Psoas muscle (tissue), 8 donors: ENCODE results near the gene GGACT. TPM values are rescaled to one million over a fixed set of nuclear protein-coding genes. Genes with fewer than 3 reads are reported as not detected.
"Not testable (repeated sequence)": the region's sequence is repeated elsewhere in the genome, so short reads cannot be mapped to it uniquely, and the experiment has no call there.

Experiments
- ATAC-seq, 4 donors: fragments of 200-7000 bp; cut with Tn5 transposase; one replicate each; pipeline ENCODE4 v1.9.1; 2020; ENCODE audit warnings: moderate library complexity in 3 of 4, mild to moderate bottlenecking in 2 of 4
- DNase-seq, 2 donors: peaks; one replicate each; pipeline ENCODE4 v3.0.0-alpha.2; 2020
- H3K27ac ChIP-seq: fragments of 200-600 bp; one replicate; pipeline ENCODE4 v1.8.0; 2022
- H3K27me3 ChIP-seq, 3 donors: fragments of 200-600 bp in 1 of 3; one replicate each; pipeline versions ENCODE4 v1.6.1 to v1.8.0; 2013 to 2022; ENCODE audit warnings: low read length in 2 of 3, mild to moderate bottlenecking in 2 of 3, moderate library complexity in 1 of 3; ENCODE audit not compliant: insufficient read depth in 3 of 3
- H3K36me3 ChIP-seq, 2 donors: fragments of 200-600 bp in 1 of 2; one replicate each; pipeline versions ENCODE4 v1.6.1 to v1.8.0; 2013 to 2022; ENCODE audit warnings: low read depth in 1 of 2, mild to moderate bottlenecking in 1 of 2, moderate library complexity in 1 of 2; ENCODE audit not compliant: insufficient read depth in 1 of 2
- H3K4me1 ChIP-seq: fragments of 200-600 bp; one replicate; pipeline ENCODE4 v1.8.0; 2022
- H3K4me3 ChIP-seq: fragments of 200-600 bp; one replicate; pipeline ENCODE4 v1.8.0; 2022; ENCODE audit warnings: mild to moderate bottlenecking
- H3K9me3 ChIP-seq: fragments of 200-600 bp; one replicate; pipeline ENCODE4 v1.8.0; 2022
- CTCF ChIP-seq: fragments of 200-600 bp; IDR thresholded peaks from one replicate; pipeline ENCODE4 v1.8.0; 2022; ENCODE audit warnings: antibody characterized with exemption
- WGBS, 3 donors: extraction: QIAGEN DNeasy Blood & Tissue Kit; methylation state at CpG; one replicate each; pipeline versions ENCODE4 v1.1.6 to v1.1.7; 2013; 5-methylcytosine and 5-hydroxymethylcytosine counted together
- intact Hi-C, 2 donors: fragments of 100-400 bp; cut with DNase I; formaldehyde crosslinking; loops; one replicate each; pipeline versions ENCODE4 v1.11.0 to v1.14.2; 2022
- polyA plus RNA-seq, 3 donors: library from polyadenylated mRNA; stranded (reverse); fragments of 200-250 nt; gene quantifications; one replicate each; pipeline ENCODE4 v1.2.3, GENCODE V29; 2013
- total RNA-seq, 4 donors: library from RNA; stranded (reverse); fragmentation: NEBNext Ultra II Directional in 2 of 4; extraction: Animal tissue kit (Norgen Biotek cat#: 25700) in 2 of 4; gene quantifications; one replicate each; pipeline versions ENCODE4 v1.2.1 to v1.2.4, GENCODE V29; 2021 to 2023
- donor health status: healthy with polysubstance abuse.
- donor health status: DM: no; HTN: no; CAD: no; lungs with moderate emphysema.
- donor health status: Bipolar disorder and iron deficiency.
- donor health status: healthy.
- donor health status: DM: yes; HTN: yes; CAD: no.
- donor health status: DM: no; HTN: no; CAD: no.
- donor health status: DM: no; HTN: no; CAD: no.
- donor health status: DM: yes; HTN: yes; CAD: no.

GGACT gene
- total and polyA plus RNA-seq, 7 donors = 0.44 to 4.4 (median 1.6) TPM

- no peak for ATAC-seq
- Histone ChIP-seq H3K4me3 (no peak overlapping the region), H3K4me1 (no peaks in the 10 kb centered on the region), H3K36me3 (peaks cover 0 to 24% of the 10 kb centered on the region in 2 donors), H3K27ac (no peak overlapping the region), H3K27me3 (no peaks in the 10 kb centered on the region), H3K9me3 (no peaks in the 10 kb centered on the region)
- WGBS, 3 donors = 88 to 93% (median 92%) methylated on average over 17 of the region's 17 CpGs
- no peak for DNase-seq
- intact Hi-C loops = no loop called here
- no peak for TF ChIP-seq CTCF
Measured at GRCh38 chr13:100525453-100526317, 62.9 kb downstream of the GGACT start.

GRCh38 chr13:100524688-100525087, 63.9 kb downstream of the GGACT start:
- intact Hi-C loops, H3K4me1 ChIP-seq, ATAC-seq, DNase-seq, H3K9me3 ChIP-seq, H3K27ac ChIP-seq, H3K27me3 ChIP-seq, H3K4me3 ChIP-seq: not testable (repeated sequence)
- WGBS, 3 donors = 95 to 99% (median 98%) methylated on average over 5 of the region's 5 CpGs
- peaks cover 0 to 24% of the 10 kb centered on the region in 2 donors for H3K36me3 ChIP-seq

- Histone ChIP-seq H3K27me3 (no peaks in the 10 kb centered on the region), H3K9me3 (no peaks in the 10 kb centered on the region), H3K36me3 (peaks cover 0 to 24% of the 10 kb centered on the region in 2 donors), H3K4me1 (no peaks in the 10 kb centered on the region), H3K4me3 (no peak overlapping the region), H3K27ac (no peak overlapping the region)
- DNase-seq = no peak
- intact Hi-C loops = no loop called here
- TF ChIP-seq CTCF = no peak
- ATAC-seq = no peak
- WGBS, 3 donors = 84 to 92% (median 90%) methylated on average over 8 of the region's 8 CpGs
Measured at GRCh38 chr13:100523981-100524386, 64.6 kb downstream of the GGACT start.

- DNase-seq (no peak), ATAC-seq (no peak)
- H3K36me3 ChIP-seq = peaks cover 0 to 18% of the 10 kb centered on the region in 2 donors
- 82 to 85% (median 82%) methylated on average over 14 of the region's 14 CpGs for WGBS, 3 donors
- H3K27ac ChIP-seq = no peak overlapping the region
- H3K4me1 ChIP-seq = no peaks in the 10 kb centered on the region
- no peaks in the 10 kb centered on the region for H3K9me3 ChIP-seq
- H3K4me3 ChIP-seq = no peak overlapping the region
- H3K27me3 ChIP-seq = no peaks in the 10 kb centered on the region
- intact Hi-C loops = no loop called here
- no peak for TF ChIP-seq CTCF
Measured at GRCh38 chr13:100523411-100523810, 65.2 kb downstream of the GGACT start.

- ATAC-seq (no peak), DNase-seq (no peak)
- Histone ChIP-seq H3K4me1 (no peaks in the 10 kb centered on the region), H3K9me3 (no peaks in the 10 kb centered on the region), H3K4me3 (no peak overlapping the region), H3K36me3 (peaks cover 0 to 12% of the 10 kb centered on the region in 2 donors), H3K27ac (no peak overlapping the region), H3K27me3 (no peaks in the 10 kb centered on the region)
- intact Hi-C loops = no loop called here
- no peak for TF ChIP-seq CTCF
- 88 to 92% (median 89%) methylated on average over 9 of the region's 9 CpGs for WGBS, 3 donors
Measured at GRCh38 chr13:100522618-100523309, 65.8 kb downstream of the GGACT start.
